ENCODE data around the gene CHST15.

The CHST15 gene

GRCh38 chr10:124062390-124062789 is 31.0 kb downstream of the CHST15 start:
- DNase-seq: no peak

GRCh38 chr10:124061030-124061429 is 32.4 kb downstream of the CHST15 start:
- DNase-seq: no peak

- DNase-seq: no peak
Observed at GRCh38 chr10:124060148-124060720, 33.2 kb downstream of the CHST15 start.

GRCh38 chr10:124059551-124059950 is 33.8 kb downstream of the CHST15 start:
- DNase-seq: no peak

GRCh38 chr10:124058346-124059003 is 34.9 kb downstream of the CHST15 start:
- DNase-seq: no peak

- DNase-seq: no peak
Observed at GRCh38 chr10:124057601-124058000, 35.8 kb downstream of the CHST15 start.

GRCh38 chr10:124056337-124056980 is 36.9 kb downstream of the CHST15 start:
- no peak for DNase-seq

GRCh38 chr10:124053971-124054370 is 39.4 kb downstream of the CHST15 start:
- no peak for DNase-seq

GRCh38 chr10:124052561-124052960 is 40.8 kb downstream of the CHST15 start:
- DNase-seq: no peak

GRCh38 chr10:124050021-124051015 is 43.1 kb downstream of the CHST15 start:
- no peak for DNase-seq

GRCh38 chr10:124049484-124049883 is 43.9 kb downstream of the CHST15 start:
- no peak for DNase-seq

- DNase-seq: no peak
Observed at GRCh38 chr10:124048371-124049290, 44.8 kb downstream of the CHST15 start.

GRCh38 chr10:124047427-124048152 is 45.8 kb downstream of the CHST15 start:
- no peak for DNase-seq

- DNase-seq: no peak
Observed at GRCh38 chr10:124045801-124046355, 47.5 kb downstream of the CHST15 start.

GRCh38 chr10:124045276-124045675 is 48.1 kb downstream of the CHST15 start:
- no peak for DNase-seq

GRCh38 chr10:124044143-124044862 is 49.1 kb downstream of the CHST15 start:
- DNase-seq: no peak

GRCh38 chr10:124043310-124044142 is 49.9 kb downstream of the CHST15 start:
- peak in 1 of 2 donors; percentile 51 for DNase-seq

- no peak for DNase-seq
Observed at GRCh38 chr10:124042656-124043309, 50.6 kb downstream of the CHST15 start.

All from CD4-positive, alpha-beta T cell treated with Interleukin-1 beta for 1 hour (primary cell).